Left renal cortex interstitium (tissue), 4 donors: ENCODE measurements around the gene HDC. TPM values are rescaled to one million over a fixed set of nuclear protein-coding genes. Genes with fewer than 3 reads are reported as not detected.

ENCODE experiments used
- DNase-seq, 4 donors: peaks; one replicate each; pipeline ENCODE4 v3.0.0-alpha.2; 2013; ENCODE audit warnings: low read depth in 4 of 4, low spot score in 2 of 4, missing footprints in 1 of 4
- polyA plus RNA-seq, 4 donors: library from polyadenylated mRNA; unstranded; fragments of 120-200 nt; gene quantifications; one replicate each; pipeline ENCODE4 v1.2.1, GENCODE V29; 2013; ENCODE audit not compliant: insufficient read length in 4 of 4

HDC gene, protein sequence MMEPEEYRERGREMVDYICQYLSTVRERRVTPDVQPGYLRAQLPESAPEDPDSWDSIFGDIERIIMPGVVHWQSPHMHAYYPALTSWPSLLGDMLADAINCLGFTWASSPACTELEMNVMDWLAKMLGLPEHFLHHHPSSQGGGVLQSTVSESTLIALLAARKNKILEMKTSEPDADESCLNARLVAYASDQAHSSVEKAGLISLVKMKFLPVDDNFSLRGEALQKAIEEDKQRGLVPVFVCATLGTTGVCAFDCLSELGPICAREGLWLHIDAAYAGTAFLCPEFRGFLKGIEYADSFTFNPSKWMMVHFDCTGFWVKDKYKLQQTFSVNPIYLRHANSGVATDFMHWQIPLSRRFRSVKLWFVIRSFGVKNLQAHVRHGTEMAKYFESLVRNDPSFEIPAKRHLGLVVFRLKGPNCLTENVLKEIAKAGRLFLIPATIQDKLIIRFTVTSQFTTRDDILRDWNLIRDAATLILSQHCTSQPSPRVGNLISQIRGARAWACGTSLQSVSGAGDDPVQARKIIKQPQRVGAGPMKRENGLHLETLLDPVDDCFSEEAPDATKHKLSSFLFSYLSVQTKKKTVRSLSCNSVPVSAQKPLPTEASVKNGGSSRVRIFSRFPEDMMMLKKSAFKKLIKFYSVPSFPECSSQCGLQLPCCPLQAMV
- under 1 TPM; 0.33 to 0.96 (median 0.37) TPM for polyA plus RNA-seq

DNA sequence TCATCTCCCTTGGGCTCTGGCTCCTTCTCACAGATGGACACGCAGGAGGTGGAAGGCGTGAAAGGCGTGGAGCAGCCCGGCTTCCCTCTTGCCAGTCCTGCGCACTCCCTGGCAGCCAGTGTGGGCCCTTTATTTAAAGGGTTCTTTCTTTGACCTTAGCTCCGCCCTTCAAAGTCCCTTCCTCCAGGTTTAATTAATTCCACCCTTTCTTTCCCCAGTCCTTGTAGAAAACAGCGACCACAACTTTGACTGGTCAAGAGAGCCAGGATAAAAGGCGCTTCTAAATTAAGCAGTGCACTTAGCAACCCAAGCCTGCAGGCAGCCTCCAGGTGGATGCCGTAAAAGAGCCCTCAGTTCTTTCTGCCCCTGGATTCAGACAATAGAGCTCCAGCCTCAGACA lies at the start of gene HDC:
TSS of gene HDC (minus strand) at position 107 of the 400 bp plus-strand sequence. CDS start at position 4, 103 bp downstream.
- DNase-seq: no peak

DNA sequence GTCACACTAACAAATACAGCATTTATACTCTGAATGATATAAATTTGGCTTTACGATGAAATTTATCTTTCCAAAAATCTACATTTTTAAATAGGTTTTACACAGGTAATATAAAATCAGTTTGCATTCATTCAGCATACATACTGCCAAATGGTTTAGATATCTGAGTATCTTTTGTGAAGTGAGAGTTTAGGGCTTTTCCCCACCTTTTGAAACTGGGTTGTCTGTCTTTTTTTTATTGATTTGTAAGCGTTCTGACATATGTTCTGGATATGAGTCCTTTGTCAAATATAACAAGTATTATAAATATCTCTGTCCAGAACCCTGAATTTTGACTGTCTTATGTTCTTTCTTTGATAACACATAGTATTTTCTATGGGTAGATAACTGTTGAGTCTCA lies 47.1 kb upstream of the HDC start:
- no peak for DNase-seq

DNA sequence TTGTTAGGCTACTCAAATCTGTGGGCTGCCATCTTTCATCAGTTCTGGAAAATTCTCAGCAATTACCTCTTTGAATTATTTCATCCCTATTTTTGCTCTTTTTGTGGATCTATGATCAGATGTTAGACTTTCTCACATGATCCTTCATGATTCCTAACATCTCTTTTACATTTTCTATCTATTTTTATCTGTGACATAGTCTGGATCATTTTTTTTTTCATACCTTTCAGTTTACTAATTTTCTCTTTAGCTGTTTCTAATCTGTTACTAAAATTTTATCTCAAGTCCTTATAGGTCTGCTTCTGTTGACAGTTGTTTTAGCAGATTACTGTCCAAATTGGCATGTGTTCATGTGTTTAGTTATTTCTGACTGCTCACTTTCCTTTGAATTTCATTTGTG lies 42.3 kb upstream of the HDC start:
- DNase-seq: no peak

DNA sequence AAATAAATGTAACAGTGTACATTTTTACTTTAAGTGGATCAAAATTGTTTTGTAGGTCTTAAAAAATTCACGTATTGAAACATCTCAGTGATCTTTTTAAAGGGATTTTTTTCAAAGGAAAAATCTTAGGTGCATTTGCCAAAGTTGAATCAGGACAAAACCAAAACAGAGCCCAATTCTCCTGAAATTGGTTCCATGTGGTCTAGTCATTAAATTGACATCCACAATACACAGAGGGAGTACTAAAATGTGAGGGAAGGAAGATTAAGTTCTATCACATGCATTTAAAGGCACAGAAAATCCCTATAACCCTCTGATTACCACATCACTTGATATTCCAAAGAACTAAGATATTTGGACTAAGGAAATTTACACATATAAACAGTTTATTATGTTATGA lies 39.3 kb upstream of the HDC start:
- no peak for DNase-seq

DNA sequence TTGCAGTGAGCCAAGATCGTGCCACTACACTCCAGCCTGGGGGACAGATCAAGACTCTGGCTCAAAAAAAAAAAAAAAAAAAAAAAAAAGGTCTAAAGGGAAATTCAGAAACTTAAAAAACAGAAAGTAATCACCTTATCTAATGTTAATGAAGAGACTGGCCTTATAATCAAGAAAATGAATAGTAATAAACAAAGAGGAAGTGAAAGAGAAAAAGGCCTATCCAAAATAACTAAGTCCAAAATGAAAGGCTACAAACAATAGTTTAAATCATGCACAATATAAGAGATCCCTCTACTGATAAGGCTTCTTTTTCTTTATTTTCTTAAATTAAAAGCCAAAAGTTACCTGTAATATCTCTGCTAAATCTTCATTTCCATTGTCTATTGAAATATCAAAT lies 37.1 kb upstream of the HDC start:
- no peak for DNase-seq

DNA sequence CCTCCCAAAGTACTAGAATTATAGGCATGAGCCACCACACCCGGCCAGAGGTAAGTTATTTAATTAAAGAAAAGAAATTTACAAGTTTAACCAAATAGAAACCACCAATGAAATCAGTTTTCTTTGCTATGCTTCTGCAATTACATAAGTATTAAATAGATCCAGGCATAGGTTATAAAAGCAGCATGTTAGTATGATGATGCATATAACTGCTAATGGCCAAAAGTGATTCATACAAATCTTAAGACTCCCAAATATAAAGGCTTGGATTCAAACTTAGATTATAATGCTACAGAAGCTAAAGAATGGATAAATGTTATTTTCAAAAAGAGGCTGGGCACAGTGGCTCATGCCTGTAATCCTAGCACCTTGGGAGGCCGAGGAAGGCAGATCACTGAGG lies 32.8 kb upstream of the HDC start:
- no peak for DNase-seq

DNA sequence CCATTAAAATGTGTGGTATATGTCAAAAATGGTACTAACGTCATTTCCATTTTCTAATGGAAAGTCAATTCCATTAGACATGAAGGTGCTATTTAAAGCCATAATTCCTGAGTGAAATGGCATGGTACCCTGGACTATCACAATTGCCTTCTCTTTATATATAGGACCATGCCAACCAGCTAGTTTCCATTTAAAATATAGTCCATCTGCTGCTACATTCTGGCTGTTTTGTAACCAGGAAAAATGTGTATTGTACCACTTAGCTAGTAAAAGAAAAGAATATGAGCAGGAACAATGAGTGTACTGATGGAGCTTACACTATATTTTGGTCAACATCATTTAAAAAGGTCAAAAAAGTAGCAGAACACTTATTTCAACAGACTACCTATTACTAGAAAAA lies 30.4 kb upstream of the HDC start:
- no peak for DNase-seq

DNA sequence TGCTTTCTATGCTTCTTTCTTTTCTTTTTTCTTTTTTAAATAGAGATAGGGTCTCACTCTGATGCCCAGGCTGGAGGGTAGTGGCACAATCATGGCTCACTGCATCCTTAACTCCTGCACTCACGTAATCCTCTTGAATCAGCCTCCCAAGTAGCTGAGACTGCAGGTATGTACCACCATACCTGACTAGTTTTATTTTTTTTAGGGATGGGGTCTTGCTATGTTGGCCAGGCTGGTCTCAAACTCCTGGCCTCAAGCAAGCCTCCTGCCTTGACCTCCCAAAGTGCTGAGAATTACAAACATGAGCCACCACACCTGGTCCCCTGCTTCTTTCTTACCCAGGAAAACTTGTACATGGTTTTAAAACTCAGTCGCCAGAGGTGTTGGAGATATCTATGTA lies 24.2 kb upstream of the HDC start:
- DNase-seq: no peak

DNA sequence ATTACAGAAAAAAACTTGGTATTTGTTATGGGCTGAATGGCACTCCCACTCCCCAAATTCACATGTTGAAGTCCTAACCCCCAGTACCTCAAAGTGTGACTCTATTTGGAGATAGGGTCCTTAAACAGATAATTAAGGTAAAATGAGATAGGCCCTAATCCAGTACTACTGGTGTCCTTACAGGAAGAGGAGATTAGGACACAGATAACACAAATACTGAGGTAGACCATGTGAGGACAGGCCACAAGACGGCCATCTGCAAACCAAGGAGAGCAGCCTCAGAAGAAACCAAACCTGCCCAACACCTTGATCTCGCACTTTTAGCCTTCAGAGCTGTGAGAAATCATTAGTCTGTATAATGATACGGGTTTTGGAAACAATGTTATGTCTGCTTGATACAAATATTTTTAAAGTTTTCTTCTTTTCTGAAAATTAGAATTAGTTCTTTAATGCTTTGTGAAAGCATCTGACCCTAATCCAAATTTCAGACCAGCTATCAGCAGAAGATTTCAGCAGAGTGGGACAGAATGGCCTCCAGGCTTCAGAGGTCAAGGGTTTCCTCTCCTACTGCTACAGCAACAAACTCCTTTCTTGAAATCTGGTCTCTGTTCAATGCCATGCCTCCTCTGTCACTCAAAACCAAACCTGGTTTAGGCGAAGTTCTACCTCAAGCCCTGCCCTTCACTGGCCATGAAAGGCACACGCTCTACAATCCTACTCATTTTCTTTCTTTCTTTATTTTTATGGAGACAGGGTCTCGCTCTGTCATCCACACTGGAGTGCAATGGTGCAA lies 22.0 kb upstream of the HDC start:
- DNase-seq: no peak

DNA sequence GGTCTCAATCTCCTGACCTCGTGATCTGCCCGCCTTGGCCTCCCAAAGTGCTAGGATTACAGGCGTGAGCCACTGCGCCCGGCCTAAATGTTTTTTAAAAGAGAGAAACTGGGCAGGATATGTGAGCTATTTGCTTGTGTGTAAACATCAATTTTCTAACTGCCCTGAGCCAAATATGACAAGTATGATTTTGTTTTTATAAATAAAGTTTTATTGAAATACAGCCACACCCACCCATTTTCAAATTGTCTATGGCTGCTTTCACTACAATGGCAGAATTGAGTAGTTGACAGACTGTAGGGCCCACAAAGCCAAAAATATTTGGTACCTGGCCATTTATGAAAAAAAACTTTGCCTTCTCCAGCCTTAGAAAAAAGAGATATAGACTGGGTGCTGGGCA lies 15.9 kb upstream of the HDC start:
- DNase-seq: no peak

DNA sequence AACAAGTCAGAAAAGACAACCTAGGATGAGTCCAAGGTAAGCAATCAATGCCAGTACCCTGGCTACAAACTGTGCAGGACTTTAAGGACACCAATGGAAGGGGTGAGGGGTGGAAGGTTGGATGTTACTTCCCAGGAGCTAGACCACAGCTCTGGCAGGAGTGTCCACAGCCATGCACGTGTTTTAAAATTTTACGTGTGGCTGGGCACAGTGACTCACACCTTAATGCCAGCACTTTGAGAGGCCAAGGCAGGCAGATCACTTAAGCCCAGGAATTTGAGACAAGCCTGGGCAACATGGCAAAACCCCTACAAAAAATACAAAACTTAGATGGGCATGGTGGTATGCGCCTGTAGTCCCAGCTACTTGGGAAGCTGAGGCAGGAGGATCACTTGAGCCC lies 14.7 kb upstream of the HDC start:
- DNase-seq: no peak

DNA sequence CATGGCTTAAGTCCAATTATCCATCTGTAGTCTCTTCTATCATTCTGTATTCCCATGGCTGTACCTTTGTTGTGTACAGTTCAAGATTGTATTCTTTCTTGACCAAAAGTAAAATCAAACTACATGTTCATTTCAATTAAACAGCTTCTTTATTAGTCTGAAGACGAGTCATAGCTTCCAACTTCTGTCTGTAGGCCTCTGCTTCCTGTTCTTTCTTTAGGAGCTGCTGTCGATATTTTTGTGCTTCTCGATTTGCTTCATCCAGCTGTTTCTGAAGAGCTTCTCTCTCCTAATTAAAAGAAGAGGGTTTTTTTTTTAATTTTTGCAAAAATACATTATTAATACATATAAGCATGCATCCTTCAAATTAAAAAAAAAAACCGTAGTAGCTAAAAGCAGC lies 13.0 kb upstream of the HDC start:
- no peak for DNase-seq

DNA sequence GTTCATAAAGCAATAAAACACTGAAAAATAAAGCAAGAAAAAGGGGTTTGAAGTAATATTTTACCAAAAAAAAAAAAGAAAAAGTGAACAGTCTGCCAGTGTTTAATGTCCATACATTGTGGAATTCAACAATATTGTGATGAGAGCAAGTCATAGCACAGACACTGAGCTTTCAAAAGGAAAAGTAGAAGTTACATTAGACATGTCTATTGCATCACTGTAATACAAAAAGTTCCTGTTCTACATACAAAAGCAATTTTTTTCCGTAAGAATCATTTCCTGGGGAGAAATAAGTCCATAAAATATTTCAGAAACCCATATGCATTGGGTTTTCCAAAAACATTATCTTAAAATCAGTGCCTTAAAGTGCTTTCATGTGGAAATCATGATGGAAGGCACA lies 11.8 kb upstream of the HDC start:
- DNase-seq: no peak

DNA sequence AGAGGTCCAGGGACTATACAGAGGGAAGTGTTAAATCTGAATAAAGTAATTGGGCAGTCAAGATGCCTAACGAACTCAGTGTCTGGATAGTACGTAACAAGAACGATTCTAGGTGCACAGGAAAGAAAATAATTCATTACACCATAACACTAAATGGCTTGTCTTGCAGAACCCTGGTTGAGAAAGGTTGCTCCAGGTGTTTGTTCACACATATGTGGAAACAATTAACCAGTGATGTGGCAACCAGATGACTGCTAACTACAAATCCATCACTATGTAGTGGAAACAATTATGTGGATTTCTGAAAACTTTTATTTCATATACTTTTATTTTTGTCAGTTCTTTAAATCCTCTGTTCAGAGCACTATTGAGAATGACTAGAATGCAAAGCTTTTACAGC lies 10.4 kb upstream of the HDC start:
- no peak for DNase-seq

DNA sequence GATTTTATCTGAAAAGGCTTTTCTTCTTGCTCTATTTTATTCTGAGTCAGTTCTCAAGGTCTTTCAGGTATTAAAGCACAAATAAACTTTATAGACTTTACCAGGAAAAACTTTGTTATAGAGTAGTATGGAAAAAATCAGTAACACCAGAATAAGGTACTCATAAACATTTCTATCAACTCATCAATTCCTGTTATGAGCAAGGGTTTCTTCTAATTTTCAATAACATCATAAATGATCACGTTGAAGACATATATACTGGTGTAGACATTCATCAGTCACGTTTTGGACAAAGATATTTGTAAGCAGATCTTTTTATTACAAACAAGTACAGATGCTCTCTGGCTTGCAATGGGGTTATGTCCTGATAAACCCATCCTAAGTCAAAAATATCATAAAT lies 9.6 kb upstream of the HDC start:
- no peak for DNase-seq

DNA sequence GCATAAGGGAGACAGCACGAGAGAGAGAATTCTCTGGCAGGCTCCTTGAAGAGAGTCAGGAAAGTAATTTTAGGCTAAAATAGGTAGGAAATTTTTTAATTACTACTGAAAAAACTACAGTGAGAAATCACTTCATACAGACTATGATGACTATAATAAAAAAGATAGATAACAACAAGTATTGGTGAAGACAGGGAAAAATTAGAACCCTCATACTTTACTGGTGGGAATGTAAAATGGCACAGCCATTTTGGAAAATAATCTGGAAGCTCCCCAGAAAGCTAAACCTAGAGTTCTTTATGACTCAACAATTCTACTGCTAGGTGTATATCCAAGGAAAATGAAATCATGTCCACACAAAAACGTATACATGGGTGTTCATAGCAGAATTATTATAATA lies 2.1 kb upstream of the HDC start:
- DNase-seq: no peak

DNA sequence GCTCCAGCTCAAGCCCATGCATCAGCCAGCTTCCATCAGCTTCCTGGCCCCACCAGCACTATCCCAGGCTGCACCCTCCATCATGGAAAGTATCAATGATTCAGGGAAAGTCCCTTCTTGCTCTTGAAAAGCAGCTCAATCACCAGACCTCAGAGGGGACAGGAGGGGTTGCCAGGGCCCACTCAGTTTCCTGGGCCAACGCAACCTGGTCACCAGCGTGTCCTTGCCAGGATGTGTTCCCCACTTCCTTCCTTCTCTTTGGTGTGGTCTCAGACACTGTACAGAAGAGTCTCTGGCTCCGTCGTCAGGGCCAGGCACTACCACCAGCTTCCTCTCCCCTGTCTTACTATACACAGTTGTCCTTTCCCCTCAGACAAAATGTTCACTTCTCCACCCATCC lies 3.0 kb downstream of the HDC start:
- DNase-seq: no peak

DNA sequence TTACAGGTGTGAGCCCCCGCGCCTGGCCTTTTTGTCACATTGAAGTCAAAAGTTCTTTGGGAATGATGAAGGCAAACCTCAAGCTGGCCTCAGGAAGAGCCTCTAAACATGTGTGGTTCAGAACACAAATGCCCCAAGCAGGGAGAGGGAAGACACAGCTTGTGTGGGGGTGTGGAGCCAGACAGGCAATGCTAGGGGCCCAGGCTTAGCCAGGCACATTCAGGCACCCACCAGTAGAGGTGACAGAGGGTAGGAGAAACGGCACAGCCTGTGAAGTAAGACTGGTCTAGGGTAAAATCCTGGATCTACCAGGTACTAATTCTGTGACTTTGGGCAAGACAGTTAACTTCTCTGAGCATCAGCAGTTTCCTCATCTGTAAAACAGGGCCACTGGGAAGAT lies 3.5 kb downstream of the HDC start:
- DNase-seq: no peak

DNA sequence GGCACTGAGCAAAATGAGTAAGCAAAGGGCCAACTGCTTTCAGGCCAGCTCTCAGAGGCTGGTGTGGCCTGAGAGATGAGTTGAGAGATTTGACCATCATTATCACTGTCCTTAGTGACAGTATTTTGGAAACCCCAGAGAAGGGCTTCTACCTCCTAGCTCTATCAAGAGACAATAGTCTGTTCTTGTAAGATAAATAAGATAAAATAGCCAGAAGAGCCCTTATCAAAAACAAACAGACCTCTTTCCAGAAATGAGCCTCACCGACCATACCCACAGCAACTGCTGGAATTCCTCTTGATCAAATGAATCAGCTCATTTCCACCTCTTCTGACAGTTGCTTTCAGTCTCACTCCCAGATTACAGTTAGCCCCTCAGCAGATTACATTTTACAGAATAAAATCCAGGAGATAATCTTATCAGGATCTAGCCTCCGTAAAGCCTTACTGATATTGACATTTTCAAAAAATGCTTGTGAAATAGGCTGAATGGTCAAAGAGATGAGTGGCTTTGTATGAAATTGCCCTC lies 4.5 kb downstream of the HDC start:
- no peak for DNase-seq

DNA sequence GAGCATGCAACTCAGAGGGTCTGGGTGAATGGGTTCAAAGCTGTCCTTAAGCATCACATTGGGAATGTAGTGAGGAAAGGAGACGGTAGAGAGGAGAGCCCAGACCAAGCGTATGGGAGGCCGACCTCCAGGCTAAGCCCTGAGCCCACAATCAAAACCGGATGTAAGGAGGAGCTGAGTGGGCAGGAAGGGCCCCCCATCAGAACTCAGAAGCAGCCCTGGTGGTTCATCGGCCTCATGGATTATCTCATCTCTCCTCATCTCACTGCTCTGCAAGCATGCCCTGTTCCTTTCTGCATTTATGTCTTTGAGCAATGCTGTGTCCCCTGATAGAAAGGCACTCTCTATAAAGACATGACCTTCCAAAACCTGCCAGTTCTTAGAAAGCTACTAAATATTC lies 6.2 kb downstream of the HDC start:
- no peak for DNase-seq

DNA sequence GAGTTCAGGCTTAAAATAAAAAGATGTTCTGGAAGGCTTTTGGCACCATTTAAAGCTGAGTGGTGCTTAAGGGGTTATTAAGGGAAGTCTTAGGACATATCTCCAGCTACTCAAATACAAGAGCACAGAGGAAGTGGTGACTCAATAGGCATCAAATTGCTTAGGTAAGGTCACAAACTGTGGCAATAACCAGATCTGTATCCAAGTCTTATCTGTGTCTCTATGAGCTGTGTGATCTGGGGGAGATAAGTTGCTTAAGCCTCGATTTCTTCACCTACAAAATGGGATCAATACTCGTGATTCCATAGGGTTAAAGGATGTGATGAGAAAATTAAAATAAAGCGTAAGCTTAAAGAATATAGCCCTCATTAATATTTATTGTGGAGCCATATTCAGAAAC lies 7.6 kb downstream of the HDC start:
- DNase-seq: no peak
